ENCODE results near the gene GNAQ. TPM values are rescaled to one million over a fixed set of nuclear protein-coding genes. Genes with fewer than 3 reads are reported as not detected.

GNAQ gene
- total RNA-seq, 1 experiment from 2014 or later, result 38.2 TPM

DNA sequence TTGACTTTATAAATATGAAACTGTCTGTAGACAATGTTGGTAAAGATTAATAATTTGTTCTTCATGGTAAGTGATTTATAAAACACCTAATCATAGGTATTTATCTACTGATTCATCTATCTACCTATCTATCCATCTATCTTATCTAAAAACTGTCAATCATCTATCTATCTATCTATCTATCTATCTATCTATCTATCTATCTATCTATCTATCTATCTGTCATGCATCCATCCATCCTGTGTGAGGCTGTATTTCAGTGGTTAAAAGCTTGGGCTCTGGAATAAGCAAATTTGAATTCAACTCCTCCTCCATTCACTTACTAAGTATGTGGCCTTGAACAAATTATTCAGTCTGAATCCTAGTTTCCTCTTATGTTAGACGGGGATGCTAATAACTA, 221.6 kb downstream of the GNAQ start:
- Mint-ChIP-seq H3K27me3 (ENCODE audit: insufficient read depth, unreplicated experiment) (no peaks in the 10 kb centered on the region), H3K27ac (ENCODE audit: low read depth, unreplicated experiment) (no peak overlapping the region), H3K4me1 (ENCODE audit: insufficient read depth, unreplicated experiment) (peaks cover 36% of the 10 kb centered on the region), H3K36me3 (ENCODE audit: insufficient read depth, unreplicated experiment) (peaks cover 11% of the 10 kb centered on the region), H3K9me3 (ENCODE audit: unreplicated experiment) (no peaks in the 10 kb centered on the region), H3K4me3 (ENCODE audit: unreplicated experiment) (no peak overlapping the region)
- no peak for DNase-seq (ENCODE audit: unreplicated experiment)
- TF ChIP-seq, protein P1, sequence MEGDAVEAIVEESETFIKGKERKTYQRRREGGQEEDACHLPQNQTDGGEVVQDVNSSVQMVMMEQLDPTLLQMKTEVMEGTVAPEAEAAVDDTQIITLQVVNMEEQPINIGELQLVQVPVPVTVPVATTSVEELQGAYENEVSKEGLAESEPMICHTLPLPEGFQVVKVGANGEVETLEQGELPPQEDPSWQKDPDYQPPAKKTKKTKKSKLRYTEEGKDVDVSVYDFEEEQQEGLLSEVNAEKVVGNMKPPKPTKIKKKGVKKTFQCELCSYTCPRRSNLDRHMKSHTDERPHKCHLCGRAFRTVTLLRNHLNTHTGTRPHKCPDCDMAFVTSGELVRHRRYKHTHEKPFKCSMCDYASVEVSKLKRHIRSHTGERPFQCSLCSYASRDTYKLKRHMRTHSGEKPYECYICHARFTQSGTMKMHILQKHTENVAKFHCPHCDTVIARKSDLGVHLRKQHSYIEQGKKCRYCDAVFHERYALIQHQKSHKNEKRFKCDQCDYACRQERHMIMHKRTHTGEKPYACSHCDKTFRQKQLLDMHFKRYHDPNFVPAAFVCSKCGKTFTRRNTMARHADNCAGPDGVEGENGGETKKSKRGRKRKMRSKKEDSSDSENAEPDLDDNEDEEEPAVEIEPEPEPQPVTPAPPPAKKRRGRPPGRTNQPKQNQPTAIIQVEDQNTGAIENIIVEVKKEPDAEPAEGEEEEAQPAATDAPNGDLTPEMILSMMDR (IDR thresholded peaks at IDR 0.05; ENCODE audit: unreplicated experiment), result no peak
- POLR2A ChIA-PET, result interaction anchor here (1.2 kb wide), 1 partner anchor 8 kb away, joined by 5 read pairs; no protein-coding TSS in a partner anchor
- CTCF ChIA-PET, result interaction anchor here (0.6 to 1.0 kb wide), 2 partner anchors 32 to 954 kb away, joined by 3 read pairs; no protein-coding TSS in a partner anchor
- intact Hi-C loops (cut with micrococcal nuclease), result no loop called here
- no TSS peak for BruUV-seq (replicated peaks)

DNA sequence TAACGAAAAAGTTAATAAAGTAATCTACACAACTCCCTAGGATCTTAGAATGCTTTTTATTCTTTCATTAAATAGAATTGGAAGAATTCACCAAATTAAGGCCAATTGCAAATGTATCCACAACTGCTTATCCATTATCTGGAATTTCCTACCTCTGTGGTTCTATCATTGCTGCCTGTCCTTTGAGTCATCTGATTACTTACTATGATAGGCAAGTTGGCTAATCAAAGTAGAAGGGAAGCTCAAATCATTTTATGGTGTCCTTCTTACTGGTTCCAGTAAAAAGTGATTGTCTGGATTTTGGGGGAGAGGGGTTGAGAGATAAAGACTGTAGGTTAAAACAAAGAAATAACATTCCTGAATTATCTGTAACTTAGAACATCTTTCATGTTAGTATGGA, 222.1 kb downstream of the GNAQ start:
- DNase-seq (ENCODE audit: unreplicated experiment), result no peak
- Mint-ChIP-seq H3K4me1 (ENCODE audit: insufficient read depth, unreplicated experiment) (peaks cover 36% of the 10 kb centered on the region), H3K4me3 (ENCODE audit: unreplicated experiment) (no peak overlapping the region), H3K27me3 (ENCODE audit: insufficient read depth, unreplicated experiment) (no peaks in the 10 kb centered on the region), H3K9me3 (ENCODE audit: unreplicated experiment) (no peaks in the 10 kb centered on the region), H3K27ac (ENCODE audit: low read depth, unreplicated experiment) (no peak overlapping the region), H3K36me3 (ENCODE audit: insufficient read depth, unreplicated experiment) (peaks cover 15% of the 10 kb centered on the region)
- no TSS peak for BruUV-seq (replicated peaks)
- TF ChIP-seq, protein P1 (IDR thresholded peaks at IDR 0.05; ENCODE audit: unreplicated experiment), result no peak
- ChIA-PET POLR2A (interaction anchor here (1.2 kb wide), 1 partner anchor 8 kb away, joined by 5 read pairs; no protein-coding TSS in a partner anchor), CTCF (interaction anchor here (0.6 to 1.8 kb wide), 2 partner anchors 226 to 954 kb away, joined by 3 to 8 read pairs; no protein-coding TSS in a partner anchor)
- intact Hi-C loops (cut with micrococcal nuclease), result no loop called here

DNA sequence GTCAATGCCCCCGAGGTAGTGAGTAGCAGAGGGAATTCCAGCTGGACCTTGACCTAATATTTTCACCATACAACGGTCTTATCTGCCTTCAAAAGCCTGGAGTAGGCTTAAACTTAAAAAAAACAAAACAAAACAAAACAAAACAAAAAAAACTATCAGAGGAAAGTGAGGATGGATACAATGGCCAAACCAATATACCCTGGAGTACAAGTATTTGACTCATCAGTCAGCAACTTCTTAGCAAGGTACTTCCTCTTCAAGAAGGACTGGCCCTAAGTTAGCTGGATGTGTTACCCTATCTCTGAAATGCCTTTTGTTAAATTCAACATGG, 222.9 kb downstream of the GNAQ start:
- ChIA-PET CTCF (interaction anchor here (0.6 to 1.8 kb wide), 5 partner anchors 25 to 312 kb away, joined by 3 to 8 read pairs (median 4); no protein-coding TSS in a partner anchor), POLR2A (interaction anchor here (0.6 to 1.4 kb wide), 4 partner anchors 9 to 467 kb away, joined by 3 to 5 read pairs (median 4); partner anchors contain the start of gene GNAQ)
- TF ChIP-seq, protein P1 (IDR thresholded peaks at IDR 0.05; ENCODE audit: unreplicated experiment), result no peak
- no peak for DNase-seq (ENCODE audit: unreplicated experiment)
- Mint-ChIP-seq H3K4me1 (ENCODE audit: insufficient read depth, unreplicated experiment) (peaks cover 36% of the 10 kb centered on the region), H3K27me3 (ENCODE audit: insufficient read depth, unreplicated experiment) (no peaks in the 10 kb centered on the region), H3K4me3 (ENCODE audit: unreplicated experiment) (no peak overlapping the region), H3K27ac (ENCODE audit: low read depth, unreplicated experiment) (peak overlapping the region; percentile 19), H3K9me3 (ENCODE audit: unreplicated experiment) (no peaks in the 10 kb centered on the region), H3K36me3 (ENCODE audit: insufficient read depth, unreplicated experiment) (peaks cover 17% of the 10 kb centered on the region)
- no TSS peak for BruUV-seq (replicated peaks)
- intact Hi-C loops (cut with micrococcal nuclease), result no loop called here

DNA sequence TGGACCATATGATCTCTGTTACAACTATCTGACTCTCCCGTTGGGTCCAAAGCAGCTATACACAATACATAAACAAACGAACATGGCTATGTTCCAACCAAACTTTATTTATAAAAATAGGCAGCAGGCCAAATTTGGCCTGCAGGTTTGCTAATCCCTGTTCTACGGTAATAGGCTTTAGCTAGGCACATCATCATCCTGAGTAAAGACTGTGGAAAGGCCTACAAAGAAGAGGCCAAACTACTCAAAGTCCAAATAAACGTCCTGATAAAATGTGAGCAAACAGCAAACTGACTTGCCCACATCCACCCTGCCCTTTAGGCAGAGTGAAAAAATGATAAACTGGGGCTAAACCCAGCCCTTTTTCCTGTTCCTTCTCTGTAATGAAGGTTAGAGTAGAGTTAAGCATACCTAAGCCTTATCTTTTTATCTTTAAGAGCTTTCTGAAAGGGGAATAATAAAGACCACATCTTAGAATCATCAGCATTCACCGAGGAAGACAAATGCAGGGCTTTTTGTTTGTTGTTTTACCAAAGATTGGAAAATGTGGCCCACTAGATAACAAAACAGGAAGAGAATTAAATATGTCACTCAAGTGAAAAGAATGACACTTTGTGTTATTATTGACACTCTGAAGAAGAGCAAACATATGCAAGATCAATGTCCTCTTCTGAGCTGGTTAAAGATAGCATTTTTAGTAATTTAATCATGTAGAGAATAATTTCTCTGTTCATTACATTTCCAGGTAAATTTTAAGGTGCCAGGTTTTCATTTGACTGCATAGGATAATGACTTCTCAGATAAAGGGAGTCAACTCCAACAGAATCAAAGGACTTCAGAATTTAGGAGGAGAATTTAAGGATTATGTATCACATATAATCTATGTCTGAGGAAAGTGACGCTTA, 223.5 kb downstream of the GNAQ start:
- Mint-ChIP-seq H3K4me1 (ENCODE audit: insufficient read depth, unreplicated experiment) (peaks cover 36% of the 10 kb centered on the region), H3K27ac (ENCODE audit: low read depth, unreplicated experiment) (peak overlapping the region; percentile 19), H3K4me3 (ENCODE audit: unreplicated experiment) (no peak overlapping the region), H3K27me3 (ENCODE audit: insufficient read depth, unreplicated experiment) (no peaks in the 10 kb centered on the region), H3K9me3 (ENCODE audit: unreplicated experiment) (no peaks in the 10 kb centered on the region), H3K36me3 (ENCODE audit: insufficient read depth, unreplicated experiment) (peaks cover 17% of the 10 kb centered on the region)
- no TSS peak for BruUV-seq (replicated peaks)
- peak; percentile 9 for DNase-seq (ENCODE audit: unreplicated experiment)
- ChIA-PET CTCF (interaction anchor here (0.5 to 1.8 kb wide), 8 partner anchors 24 to 313 kb away, joined by 3 to 8 read pairs (median 4); no protein-coding TSS in a partner anchor), POLR2A (interaction anchor here (0.6 to 1.5 kb wide), 5 partner anchors 11 to 468 kb away, joined by 3 to 5 read pairs (median 3); partner anchors contain the start of gene GNAQ)
- TF ChIP-seq, protein P1 (IDR thresholded peaks at IDR 0.05; ENCODE audit: unreplicated experiment), result no peak
- intact Hi-C loops (cut with micrococcal nuclease), result loop anchor here (1.0 kb wide), 1 partner anchor 14 kb away; no protein-coding TSS in a partner anchor

Data from MCF 10A (cell line).